GM21515 (cell line): ENCODE data around the gene HCN3.
"Not testable (repeated sequence)": the region's sequence is repeated elsewhere in the genome, so short reads cannot be mapped to it uniquely, and the experiment has no call there.

Source experiments
- ATAC-seq: cut with Tn5 transposase; IDR thresholded peaks from one replicate; pipeline ENCODE4 v1.9.1; 2021; ENCODE audit not compliant: unreplicated experiment

The HCN3 gene

DNA sequence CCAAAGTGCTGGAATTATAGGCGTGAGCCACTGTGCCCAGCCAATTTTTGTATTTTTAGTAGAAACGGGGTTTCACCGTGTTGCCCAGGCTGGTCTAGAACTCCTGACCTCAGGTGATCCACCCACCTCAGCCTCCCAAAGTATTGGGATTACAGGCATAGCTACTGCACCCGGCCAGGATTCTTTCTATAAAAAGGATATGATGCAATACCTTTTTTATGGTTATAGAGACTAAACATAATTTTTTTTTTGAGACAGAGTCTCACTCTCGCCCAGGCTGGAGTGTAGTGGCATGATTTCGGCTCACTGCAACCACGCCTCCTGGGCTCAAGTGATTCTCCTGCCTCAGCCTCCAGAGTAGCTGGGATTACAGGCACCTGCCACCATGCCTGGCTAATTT, 51.6 kb downstream of the HCN3 start:
- ATAC-seq = not testable (repeated sequence)

GRCh38 chr1:155329980-155330598, 52.8 kb downstream of the HCN3 start:
- no peak for ATAC-seq

DNA sequence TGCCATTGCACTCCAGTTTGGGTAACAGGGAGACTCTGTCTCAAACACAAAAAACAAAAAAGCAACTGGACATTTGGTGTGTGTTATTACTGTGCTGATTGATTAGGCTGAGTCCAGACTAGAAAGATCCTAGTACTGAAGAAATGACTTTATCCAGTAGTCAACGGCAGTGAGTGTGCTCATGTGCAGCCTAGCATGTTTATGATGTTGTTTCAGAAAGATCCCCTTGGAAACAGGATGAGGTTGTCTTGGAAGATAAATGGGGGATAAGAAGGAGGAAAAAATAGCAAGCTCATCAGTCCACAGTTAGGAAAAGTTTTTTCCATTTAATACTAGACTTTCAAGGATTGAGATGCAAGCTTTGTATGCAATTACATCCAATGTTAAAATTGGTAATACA, 57.7 kb downstream of the HCN3 start:
- ATAC-seq = no peak
